Endothelial cell (in vitro differentiated cells): Measurements from ENCODE around the gene LARGE1. TPM values are rescaled to one million over a fixed set of nuclear protein-coding genes. Genes with fewer than 3 reads are reported as not detected.

Experiments
- DNase-seq: peaks from one replicate; pipeline ENCODE4 v3.0.0; 2021; ENCODE audit warnings: low spot score
- H3K27ac Mint-ChIP-seq: one replicate; pipeline ENCODE4 v1.8.0; 2021; ENCODE audit warnings: mixed read lengths, inconsistent platforms; ENCODE audit not compliant: unreplicated experiment
- H3K27me3 Mint-ChIP-seq: one replicate; pipeline ENCODE4 v1.8.0; 2021; ENCODE audit warnings: mild to moderate bottlenecking, moderate library complexity, mixed read lengths, inconsistent platforms; ENCODE audit not compliant: unreplicated experiment
- H3K36me3 Mint-ChIP-seq: one replicate; pipeline ENCODE4 v1.8.0; 2021; ENCODE audit warnings: mild to moderate bottlenecking, low read depth, mixed read lengths, inconsistent platforms; ENCODE audit not compliant: unreplicated experiment
- H3K4me1 Mint-ChIP-seq: one replicate; pipeline ENCODE4 v1.8.0; 2021; ENCODE audit warnings: mild to moderate bottlenecking, mixed read lengths, inconsistent platforms; ENCODE audit not compliant: unreplicated experiment
- H3K4me3 Mint-ChIP-seq: one replicate; pipeline ENCODE4 v1.8.0; 2021; ENCODE audit warnings: mild to moderate bottlenecking, mixed read lengths, inconsistent platforms; ENCODE audit not compliant: unreplicated experiment
- H3K9me3 Mint-ChIP-seq: one replicate; pipeline ENCODE4 v1.8.0; 2021; ENCODE audit warnings: mixed read lengths, inconsistent platforms; ENCODE audit not compliant: unreplicated experiment
- total RNA-seq: library from RNA; stranded (reverse); fragmentation: NEBNext Ultra II Directional; extraction: Animal tissue kit (Norgen Biotek cat#: 25700); gene quantifications from one replicate; pipeline ENCODE4 v1.2.1, GENCODE V29; 2021; ENCODE audit not compliant: unreplicated experiment
- TF ChIP-seq, protein P1 (sequence below): fragments of 200-600 bp; sonication (generic); IDR thresholded peaks from one replicate; pipeline ENCODE4 v1.5.0; 2021; ENCODE audit warnings: antibody characterized with exemption; ENCODE audit not compliant: unreplicated experiment

The LARGE1 gene
- total RNA-seq, 1 donor from 2014 or later: 25.4 TPM

DNA sequence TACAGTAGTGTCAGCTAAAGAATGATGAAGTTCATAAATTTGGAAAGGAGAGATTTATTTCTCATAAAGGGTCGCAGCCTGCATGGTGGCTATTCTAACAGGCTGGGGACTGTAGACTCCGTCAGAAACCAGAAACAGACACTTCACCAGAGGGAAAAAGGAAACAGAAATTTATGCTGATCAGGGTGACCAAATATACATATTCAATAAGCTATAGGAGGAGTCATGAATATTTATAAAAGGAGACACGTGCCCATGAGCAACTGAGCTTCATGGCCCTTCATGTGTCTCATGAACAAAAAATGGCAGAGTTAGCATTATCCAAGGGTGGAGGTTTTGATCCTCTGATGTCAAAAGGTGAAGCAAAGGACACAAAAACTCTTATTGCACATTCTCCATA, 392.1 kb downstream of the LARGE1 start:
- H3K36me3 Mint-ChIP-seq: no peaks in the 10 kb centered on the region
- H3K27me3 Mint-ChIP-seq: no peaks in the 10 kb centered on the region
- H3K4me3 Mint-ChIP-seq: no peak overlapping the region
- H3K9me3 Mint-ChIP-seq: no peaks in the 10 kb centered on the region
- TF ChIP-seq, protein P1, sequence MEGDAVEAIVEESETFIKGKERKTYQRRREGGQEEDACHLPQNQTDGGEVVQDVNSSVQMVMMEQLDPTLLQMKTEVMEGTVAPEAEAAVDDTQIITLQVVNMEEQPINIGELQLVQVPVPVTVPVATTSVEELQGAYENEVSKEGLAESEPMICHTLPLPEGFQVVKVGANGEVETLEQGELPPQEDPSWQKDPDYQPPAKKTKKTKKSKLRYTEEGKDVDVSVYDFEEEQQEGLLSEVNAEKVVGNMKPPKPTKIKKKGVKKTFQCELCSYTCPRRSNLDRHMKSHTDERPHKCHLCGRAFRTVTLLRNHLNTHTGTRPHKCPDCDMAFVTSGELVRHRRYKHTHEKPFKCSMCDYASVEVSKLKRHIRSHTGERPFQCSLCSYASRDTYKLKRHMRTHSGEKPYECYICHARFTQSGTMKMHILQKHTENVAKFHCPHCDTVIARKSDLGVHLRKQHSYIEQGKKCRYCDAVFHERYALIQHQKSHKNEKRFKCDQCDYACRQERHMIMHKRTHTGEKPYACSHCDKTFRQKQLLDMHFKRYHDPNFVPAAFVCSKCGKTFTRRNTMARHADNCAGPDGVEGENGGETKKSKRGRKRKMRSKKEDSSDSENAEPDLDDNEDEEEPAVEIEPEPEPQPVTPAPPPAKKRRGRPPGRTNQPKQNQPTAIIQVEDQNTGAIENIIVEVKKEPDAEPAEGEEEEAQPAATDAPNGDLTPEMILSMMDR: no peak
- H3K27ac Mint-ChIP-seq: no peak overlapping the region
- H3K4me1 Mint-ChIP-seq: peaks cover 4% of the 10 kb centered on the region
- DNase-seq: no peak

DNA sequence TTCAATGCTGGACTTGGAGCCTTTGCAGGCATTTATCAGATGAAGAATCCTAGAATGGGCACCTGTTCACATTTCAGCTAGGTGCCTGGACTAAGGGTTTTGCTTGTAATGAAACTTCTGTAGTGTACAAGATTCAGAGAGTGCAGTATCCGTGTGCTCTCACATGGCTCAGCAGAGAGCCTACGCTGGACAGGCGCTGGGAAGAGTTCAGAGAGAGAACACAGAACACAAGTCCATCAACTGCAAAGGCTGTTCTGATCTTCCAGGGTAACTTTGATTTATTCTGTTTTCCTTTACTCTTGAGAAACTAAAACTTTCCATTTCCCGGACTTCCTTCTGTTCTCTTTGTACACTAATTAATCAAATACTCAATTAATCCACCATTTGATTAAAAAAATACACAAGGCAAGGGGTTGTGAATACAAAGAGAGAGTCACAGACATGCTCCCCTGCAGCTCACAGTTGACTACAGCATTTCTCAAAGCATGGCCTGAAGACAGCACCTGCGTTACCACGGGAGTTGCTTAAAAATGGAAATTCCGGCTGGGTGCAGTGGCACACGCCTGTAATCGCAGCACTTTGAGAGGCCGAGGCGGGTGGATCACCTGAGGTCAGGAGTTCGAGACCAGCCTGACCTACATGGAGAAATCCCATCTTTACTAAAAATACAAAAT, 393.7 kb downstream of the LARGE1 start:
- TF ChIP-seq, protein P1: no peak
- peaks cover 4% of the 10 kb centered on the region for H3K4me1 Mint-ChIP-seq
- H3K27ac Mint-ChIP-seq: no peak overlapping the region
- H3K4me3 Mint-ChIP-seq: no peak overlapping the region
- H3K9me3 Mint-ChIP-seq: no peaks in the 10 kb centered on the region
- no peaks in the 10 kb centered on the region for H3K36me3 Mint-ChIP-seq
- DNase-seq: no peak
- no peaks in the 10 kb centered on the region for H3K27me3 Mint-ChIP-seq

DNA sequence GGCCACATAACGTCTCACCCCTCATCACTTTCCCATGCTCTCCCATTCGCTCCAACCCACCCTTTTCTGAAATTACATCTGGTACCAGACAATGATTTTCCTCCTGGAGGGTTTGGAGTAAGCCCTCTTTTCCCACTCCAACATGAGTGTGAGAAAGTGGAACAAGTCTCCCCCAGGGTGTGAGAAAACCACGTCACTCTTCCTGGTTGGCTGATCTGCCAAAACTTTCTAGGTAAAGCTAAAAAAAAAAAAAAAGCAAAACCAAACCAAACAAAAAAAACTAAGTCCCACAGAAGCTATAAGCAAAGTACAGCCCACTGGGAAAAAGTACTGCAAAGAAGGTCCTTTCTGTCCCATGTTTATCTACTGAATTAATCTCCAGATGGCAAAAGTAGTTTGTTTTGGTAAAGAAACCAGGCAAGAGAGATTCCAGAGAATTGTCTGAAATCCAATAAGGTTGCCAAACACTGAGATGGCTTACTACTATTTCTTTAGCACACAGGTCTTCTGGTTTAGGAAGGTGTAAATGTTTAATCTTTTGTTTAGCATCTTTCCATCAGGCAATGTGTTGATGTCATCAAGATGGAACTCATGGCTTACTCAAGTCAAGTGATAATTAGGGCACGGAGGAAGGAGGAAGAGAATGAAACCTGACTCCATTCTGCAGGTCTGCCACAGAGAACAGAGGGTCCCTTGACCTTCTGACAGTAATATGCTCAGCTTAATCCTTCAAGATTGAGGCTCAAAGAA, 395.6 kb downstream of the LARGE1 start:
- H3K27me3 Mint-ChIP-seq: no peaks in the 10 kb centered on the region
- no peak for DNase-seq
- TF ChIP-seq, protein P1: no peak
- no peaks in the 10 kb centered on the region for H3K9me3 Mint-ChIP-seq
- peaks cover 4% of the 10 kb centered on the region for H3K4me1 Mint-ChIP-seq
- no peak overlapping the region for H3K4me3 Mint-ChIP-seq
- no peaks in the 10 kb centered on the region for H3K36me3 Mint-ChIP-seq
- no peak overlapping the region for H3K27ac Mint-ChIP-seq

DNA sequence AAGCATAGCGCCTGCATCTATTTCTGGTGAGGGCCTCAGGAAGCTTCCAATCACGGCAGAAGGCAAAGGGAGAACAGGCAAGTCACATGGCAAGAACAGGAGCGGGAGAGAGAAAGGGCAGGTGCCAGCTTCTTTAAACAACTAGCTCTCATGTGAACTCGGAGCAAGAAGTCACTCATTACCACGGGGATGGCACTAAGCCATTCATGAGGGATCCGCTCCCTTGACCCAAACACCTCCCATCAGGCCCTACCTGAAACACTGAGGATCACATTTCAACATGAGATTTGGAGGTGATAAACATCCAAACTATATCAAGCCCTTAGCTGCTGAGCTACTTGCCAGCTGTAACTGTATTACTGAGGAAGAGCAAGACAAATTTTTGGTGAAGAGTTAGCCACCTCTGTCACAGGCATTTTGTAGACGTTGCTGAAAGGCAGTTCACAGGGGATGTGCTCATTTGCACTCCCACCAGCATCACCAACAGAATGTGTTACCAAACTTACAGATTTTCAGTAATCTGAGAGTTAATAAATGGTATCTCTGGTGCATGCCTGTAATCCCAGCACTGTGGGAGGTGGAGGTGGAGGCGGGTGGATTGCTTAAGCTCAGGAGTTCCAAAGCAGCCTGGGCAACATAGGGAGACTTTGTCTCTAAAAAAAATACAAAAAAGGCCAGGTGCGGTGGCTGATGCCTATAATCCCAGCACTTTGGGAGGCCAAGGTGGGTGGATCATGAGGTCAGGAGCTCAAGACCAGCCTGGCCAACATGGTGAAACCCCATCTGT, 398.2 kb downstream of the LARGE1 start:
- no peaks in the 10 kb centered on the region for H3K27me3 Mint-ChIP-seq
- H3K9me3 Mint-ChIP-seq: no peaks in the 10 kb centered on the region
- no peak overlapping the region for H3K4me3 Mint-ChIP-seq
- peaks cover 4% of the 10 kb centered on the region for H3K4me1 Mint-ChIP-seq
- TF ChIP-seq, protein P1: no peak
- H3K36me3 Mint-ChIP-seq: no peaks in the 10 kb centered on the region
- H3K27ac Mint-ChIP-seq: no peak overlapping the region
- no peak for DNase-seq
